Stimulated activated CD4-positive, alpha-beta T cell treated with anti-CD3 and anti-CD28 coated beads, Interleukin-4, amount 100 ng/mL, for 24 hours (primary cell): ENCODE measurements around the gene CCDC141.
A peak's percentile ranks its signal among the peaks of the same experiment; 100 is the strongest.

Source experiments
- DNase-seq: peaks from one replicate; pipeline ENCODE4 v3.0.0-alpha.2; 2020

The CCDC141 gene

GRCh38 chr2:178976351-178976750 is 73.6 kb downstream of the CCDC141 start:
- no peak for DNase-seq

DNA sequence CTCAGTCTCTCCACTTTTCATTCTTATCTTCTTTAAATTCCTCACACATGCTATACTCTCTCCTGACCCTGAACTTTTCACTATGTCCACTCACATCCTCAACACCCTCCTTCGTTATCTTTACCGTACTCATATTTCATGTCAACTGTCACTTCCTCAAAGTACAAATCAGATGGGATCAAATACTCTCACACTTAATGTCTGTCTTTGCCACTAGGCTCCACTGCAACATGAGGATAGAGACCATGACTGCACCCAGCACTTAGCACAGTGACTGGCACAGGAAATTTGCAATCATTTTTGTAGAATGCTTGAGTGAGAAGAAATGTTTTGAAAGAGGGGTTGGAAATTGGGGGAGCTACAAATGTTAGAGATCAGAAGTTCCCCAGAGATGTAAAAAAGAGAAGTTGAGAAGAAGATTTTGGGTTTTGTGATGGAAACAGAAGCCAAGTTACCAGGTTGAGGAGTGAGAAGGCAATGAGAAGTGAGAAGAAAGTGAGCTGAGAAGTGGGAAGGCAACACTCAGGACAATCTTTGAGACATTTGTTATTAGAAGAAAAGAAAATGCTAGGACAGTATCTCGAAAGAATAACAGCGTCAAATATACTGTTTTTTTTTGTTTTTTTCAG is 87.0 kb downstream of the CCDC141 start:
- DNase-seq: no peak

- no peak for DNase-seq
Observed at GRCh38 chr2:178962152-178962551, 87.8 kb downstream of the CCDC141 start.

GRCh38 chr2:178954049-178954448 is 95.9 kb downstream of the CCDC141 start:
- no peak for DNase-seq

DNA sequence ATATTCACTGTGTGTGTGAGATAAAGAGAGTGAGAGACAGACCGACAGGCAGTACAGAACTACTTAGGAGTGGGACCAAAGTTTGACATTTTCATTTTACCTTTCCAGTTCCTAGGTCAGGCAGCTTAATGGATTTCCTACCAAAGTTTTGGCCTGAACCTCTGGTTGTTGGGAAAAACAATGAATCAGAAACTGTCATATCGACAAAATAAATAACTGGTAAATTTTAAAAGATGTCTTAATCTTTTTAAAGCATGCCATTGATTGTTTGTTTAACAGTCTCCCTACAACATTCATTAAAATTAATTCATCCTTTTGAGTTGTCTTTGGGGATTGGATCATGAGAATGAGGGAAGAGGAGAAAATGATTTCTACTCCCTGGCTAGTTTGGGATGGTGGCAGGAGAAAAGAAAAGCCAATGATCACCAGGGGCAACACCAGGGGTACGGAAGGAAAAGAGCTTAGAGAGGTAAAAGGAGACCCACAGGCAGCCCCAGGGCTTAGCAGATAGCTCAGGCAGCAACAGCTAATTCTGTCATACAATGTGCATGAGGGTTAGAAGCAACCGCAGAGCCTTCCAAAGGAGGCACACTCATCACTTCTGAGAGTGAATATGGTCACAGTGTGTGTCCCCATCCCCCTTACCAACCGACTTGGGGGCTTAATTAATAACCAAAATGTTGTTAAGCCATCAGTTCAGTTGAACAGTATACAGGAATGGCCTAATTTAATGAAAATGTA is 98.5 kb downstream of the CCDC141 start:
- DNase-seq: no peak

DNA sequence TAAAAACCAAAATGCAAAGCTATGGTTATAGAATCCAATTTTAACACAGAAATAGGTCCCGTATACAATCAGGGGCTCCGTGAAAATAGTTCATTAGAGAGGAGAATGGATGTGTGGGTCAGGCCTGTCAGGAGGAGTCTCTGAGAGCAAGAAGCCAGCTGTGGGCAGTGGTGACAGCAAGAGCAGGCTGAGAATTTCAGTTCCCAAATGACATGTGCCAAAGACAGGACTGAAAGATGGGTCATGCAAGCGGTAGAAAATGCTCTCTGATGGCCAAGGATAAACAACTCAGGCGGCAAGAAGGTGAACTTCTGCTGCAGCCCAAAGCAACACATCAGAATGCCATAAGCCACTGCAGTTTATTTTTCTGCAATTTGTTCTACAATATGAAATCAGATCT is 100.4 kb downstream of the CCDC141 start:
- no peak for DNase-seq

GRCh38 chr2:178949151-178949550 is 100.8 kb downstream of the CCDC141 start:
- no peak for DNase-seq

- no peak for DNase-seq
Observed at GRCh38 chr2:178947006-178947405, 102.9 kb downstream of the CCDC141 start.

- DNase-seq: no peak
Observed at GRCh38 chr2:178946494-178946893, 103.4 kb downstream of the CCDC141 start.

- no peak for DNase-seq
Observed at GRCh38 chr2:178943745-178944144, 106.2 kb downstream of the CCDC141 start.

GRCh38 chr2:178934571-178934970 is 115.4 kb downstream of the CCDC141 start:
- DNase-seq: no peak

DNA sequence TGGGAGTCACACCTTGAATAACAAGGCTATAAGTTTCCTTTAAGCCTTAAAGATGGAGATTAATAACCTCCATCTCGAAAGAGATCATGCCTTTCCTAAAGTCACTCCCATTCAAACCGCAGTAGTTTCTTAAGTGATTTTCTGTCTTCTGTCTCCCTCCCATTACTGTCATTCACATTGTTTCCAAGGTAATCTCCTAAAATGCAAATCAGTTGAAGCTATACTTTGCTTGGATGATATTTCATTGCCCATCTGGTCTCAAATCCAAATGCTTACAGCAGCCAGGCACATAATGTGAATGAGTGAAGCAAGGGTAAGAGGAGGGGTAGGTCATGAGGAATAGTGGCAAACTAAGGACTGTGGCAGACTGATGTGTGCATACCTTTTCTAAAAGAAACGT is 116.4 kb downstream of the CCDC141 start:
- DNase-seq: no peak

DNA sequence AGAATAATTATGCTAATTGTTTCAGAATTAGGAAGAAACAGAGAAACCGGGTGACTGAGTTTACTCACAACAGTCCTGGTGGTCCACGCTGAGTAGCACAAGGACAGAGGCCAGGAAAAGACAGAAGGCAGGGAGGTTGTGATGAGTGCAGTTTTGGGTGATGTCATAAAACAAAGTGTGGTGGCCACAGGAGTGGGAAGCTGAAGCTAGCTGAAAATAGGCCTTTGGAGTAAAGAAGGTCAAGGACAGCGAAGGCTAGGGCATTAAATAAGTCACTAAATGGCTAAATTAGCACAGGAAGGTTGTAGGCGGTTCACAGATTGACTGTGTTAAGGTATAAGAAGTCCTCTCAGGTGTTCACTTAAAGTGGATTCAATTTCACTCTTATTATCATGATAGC is 121.9 kb downstream of the CCDC141 start:
- no peak for DNase-seq

DNA sequence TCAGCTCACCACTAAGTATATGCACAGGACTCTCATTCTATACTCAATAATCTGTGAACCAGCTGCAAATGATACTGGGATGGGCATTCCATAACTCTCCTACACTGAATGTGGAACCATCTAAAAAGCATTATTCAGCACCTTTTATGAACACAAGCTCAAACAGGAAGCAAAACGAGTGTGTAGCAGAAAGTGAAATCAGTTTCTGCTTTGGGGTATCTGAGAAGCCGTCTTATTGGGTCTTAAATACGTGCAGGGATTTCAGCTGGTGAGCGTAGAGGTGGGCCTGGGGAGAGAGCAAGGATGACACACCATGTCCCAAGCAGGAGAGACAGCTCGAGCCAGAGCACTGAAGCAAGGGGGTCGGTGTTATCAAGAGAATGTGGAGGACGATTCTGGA is 122.8 kb downstream of the CCDC141 start:
- DNase-seq: no peak

GRCh38 chr2:178924817-178925216 is 125.1 kb downstream of the CCDC141 start:
- no peak for DNase-seq

GRCh38 chr2:178923546-178923945 is 126.4 kb downstream of the CCDC141 start:
- no peak for DNase-seq

- DNase-seq: no peak
Observed at GRCh38 chr2:178920916-178921513, 128.9 kb downstream of the CCDC141 start.

GRCh38 chr2:178917555-178917954 is 132.4 kb downstream of the CCDC141 start:
- DNase-seq: no peak

- DNase-seq: no peak
Observed at GRCh38 chr2:178915423-178916173, 134.3 kb downstream of the CCDC141 start.

DNA sequence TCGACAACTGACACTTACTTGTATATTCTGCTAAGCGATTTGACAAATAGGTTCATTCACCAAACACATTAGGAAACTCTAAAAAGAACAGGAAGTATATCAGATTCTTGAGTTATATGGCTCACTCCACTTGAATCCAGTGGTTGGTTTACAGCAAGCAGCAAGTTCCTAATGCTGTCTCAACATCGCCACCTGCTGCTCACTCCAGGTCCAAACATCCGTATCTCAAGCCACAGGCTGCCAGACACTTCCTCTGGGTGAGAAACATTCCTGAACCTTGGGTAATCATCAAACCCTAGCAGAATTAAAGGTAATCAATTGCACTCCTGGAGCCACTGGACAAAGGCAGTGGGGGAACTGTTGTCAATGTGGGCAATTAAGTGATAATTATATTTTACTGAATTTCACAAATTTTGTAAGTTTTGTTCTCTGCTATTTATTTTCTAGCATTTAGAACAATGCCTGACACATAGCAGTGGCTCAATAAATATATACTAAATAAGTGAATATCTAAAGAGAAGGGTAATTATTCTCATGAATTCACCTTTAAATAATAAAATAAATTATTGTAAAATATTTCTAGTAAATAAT is 135.6 kb downstream of the CCDC141 start:
- DNase-seq: peak; percentile 74

DNA sequence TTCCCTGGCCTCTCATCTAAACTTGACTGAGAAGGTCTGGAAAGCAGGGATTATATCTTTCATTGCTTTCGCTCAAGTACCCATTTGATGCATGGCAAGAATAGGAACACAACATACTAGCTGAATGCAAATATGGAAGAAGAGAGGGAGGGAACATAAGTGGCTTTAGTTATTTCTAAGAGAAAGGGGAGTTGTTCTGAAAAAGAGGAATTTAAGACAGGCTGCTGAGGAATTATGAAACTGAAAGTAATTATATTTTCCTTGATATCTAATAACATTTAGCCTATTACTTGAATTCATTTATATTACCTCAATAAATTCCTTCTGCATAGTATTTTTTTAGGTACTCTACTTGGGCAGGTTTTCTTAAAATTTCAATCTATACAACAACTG is 136.9 kb downstream of the CCDC141 start:
- DNase-seq: no peak

GRCh38 chr2:178912416-178913048 is 137.4 kb downstream of the CCDC141 start:
- DNase-seq: no peak

GRCh38 chr2:178911039-178911438 is 138.9 kb downstream of the CCDC141 start:
- no peak for DNase-seq
